Stimulated activated CD8-positive, alpha-beta memory T cell treated with anti-CD3 and anti-CD28 coated beads, Interleukin-12 subunit alpha, Interleukin-12 subunit beta, amount 100 ng/mL, for 4 hours (primary cell): ENCODE data around the gene BAZ2B.

Source experiments
- DNase-seq: peaks from one replicate; pipeline ENCODE4 v3.0.0-alpha.2; 2020; ENCODE audit warnings: low read depth

The BAZ2B gene

GRCh38 chr2:159317392-159318088 lies 298.8 kb downstream of the BAZ2B start:
- no peak for DNase-seq

- DNase-seq = no peak
These were observed 308.4 kb downstream of the BAZ2B start for GRCh38 chr2:159307942-159308341.

- DNase-seq = no peak
These were observed 315.8 kb downstream of the BAZ2B start for GRCh38 chr2:159300586-159300985.

- no peak for DNase-seq
These were observed 317.4 kb downstream of the BAZ2B start for GRCh38 chr2:159298967-159299366.

- DNase-seq = no peak
These were observed 319.2 kb downstream of the BAZ2B start for GRCh38 chr2:159297042-159297707.

- no peak for DNase-seq
These were observed 324.2 kb downstream of the BAZ2B start for GRCh38 chr2:159292157-159292556.

- DNase-seq = no peak
These were observed 325.9 kb downstream of the BAZ2B start for GRCh38 chr2:159290289-159290907.

- DNase-seq = no peak
These were observed 328.6 kb downstream of the BAZ2B start for GRCh38 chr2:159287733-159288132.

GRCh38 chr2:159286709-159287441 lies 329.5 kb downstream of the BAZ2B start:
- DNase-seq = peak; percentile 96

GRCh38 chr2:159285929-159286708 lies 330.2 kb downstream of the BAZ2B start, which contains the start of gene WDSUB1:
TSS of gene WDSUB1 (minus strand) at chr2:159286703. CDS start at chr2:159283069, 3,634 bp downstream.
- DNase-seq = peak; percentile 33

- no peak for DNase-seq
These were observed 330.9 kb downstream of the BAZ2B start for GRCh38 chr2:159285433-159285832.

GRCh38 chr2:159283529-159283928 lies 332.8 kb downstream of the BAZ2B start:
- DNase-seq = no peak

- DNase-seq = no peak
These were observed 335.3 kb downstream of the BAZ2B start for GRCh38 chr2:159281002-159281401.

GRCh38 chr2:159279700-159280099 lies 336.6 kb downstream of the BAZ2B start:
- DNase-seq = no peak

- DNase-seq = no peak
These were observed 341.2 kb downstream of the BAZ2B start for GRCh38 chr2:159275111-159275510.

GRCh38 chr2:159272156-159272555 lies 344.2 kb downstream of the BAZ2B start:
- DNase-seq = no peak

GRCh38 chr2:159270744-159271379 lies 345.5 kb downstream of the BAZ2B start:
- no peak for DNase-seq
